Iris pigment epithelial cell (primary cell): Measurements from ENCODE around the gene PRRG4.
"Not testable (repeated sequence)": the region's sequence is repeated elsewhere in the genome, so short reads cannot be mapped to it uniquely, and the experiment has no call there.

ENCODE experiments used
- DNase-seq: peaks from one replicate; pipeline ENCODE4 v3.0.0-alpha.2; 2011; ENCODE audit warnings: low read depth

Gene PRRG4

DNA sequence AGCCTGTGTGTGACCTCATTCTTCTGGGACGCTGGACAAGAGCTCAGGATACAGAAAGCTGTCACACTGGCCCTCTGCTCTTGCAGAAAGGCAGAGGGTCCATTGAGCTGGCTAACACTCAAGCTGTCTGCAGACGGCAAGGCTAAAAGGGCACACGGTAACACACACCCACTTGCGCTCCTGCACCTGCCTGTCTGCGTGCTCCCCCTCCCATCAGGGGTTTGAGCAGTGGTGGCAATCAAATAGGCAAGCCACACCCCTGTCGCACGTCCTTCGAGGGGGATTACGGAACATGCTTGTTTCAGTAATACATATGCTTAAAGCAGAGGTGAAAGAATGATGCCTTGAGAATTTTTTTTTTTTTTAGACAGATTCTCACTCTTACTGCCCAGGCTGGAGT lies 55.8 kb downstream of the PRRG4 start:
- DNase-seq: no peak

- DNase-seq: no peak
Observed at GRCh38 chr11:32886180-32886579, 56.5 kb downstream of the PRRG4 start.

GRCh38 chr11:32887707-32888383 lies 58.1 kb downstream of the PRRG4 start:
- DNase-seq: not testable (repeated sequence)

DNA sequence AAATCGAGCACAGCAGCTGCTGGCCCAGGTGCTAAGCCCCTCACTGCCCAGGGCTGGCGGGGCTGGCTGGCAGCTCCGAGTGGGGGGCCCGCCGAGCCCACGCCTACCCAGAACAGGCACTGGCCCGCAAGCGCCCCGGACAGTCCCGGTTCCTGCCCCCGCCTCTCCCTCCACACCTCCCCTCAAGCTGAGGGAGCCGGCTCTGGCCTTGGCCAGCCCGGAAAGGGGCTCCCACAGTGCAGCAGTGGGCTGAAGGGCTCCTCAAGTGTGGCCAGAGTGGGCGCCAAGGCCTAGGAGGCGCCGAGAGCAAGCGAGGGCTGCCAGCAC lies 58.6 kb downstream of the PRRG4 start:
- not testable (repeated sequence) for DNase-seq

DNA sequence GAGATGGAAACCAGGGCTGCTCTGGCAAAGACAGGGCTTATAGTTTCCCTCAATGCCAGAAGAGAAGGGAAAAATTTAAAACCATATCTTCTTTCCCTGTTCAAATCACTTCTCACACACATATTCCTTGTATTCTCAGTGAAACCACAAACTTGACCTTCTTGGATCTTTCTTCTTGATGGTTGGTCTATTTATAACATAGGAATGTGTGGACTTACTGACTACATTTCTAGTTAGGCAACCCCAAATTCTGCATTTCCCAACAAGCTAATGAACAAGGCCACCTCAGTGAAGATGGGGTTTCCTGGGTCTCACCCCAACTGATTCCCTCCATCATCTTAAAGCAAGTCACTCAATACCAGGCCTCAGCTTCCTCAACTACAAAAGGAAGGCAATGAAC lies 59.1 kb downstream of the PRRG4 start:
- peak; percentile 81 for DNase-seq

DNA sequence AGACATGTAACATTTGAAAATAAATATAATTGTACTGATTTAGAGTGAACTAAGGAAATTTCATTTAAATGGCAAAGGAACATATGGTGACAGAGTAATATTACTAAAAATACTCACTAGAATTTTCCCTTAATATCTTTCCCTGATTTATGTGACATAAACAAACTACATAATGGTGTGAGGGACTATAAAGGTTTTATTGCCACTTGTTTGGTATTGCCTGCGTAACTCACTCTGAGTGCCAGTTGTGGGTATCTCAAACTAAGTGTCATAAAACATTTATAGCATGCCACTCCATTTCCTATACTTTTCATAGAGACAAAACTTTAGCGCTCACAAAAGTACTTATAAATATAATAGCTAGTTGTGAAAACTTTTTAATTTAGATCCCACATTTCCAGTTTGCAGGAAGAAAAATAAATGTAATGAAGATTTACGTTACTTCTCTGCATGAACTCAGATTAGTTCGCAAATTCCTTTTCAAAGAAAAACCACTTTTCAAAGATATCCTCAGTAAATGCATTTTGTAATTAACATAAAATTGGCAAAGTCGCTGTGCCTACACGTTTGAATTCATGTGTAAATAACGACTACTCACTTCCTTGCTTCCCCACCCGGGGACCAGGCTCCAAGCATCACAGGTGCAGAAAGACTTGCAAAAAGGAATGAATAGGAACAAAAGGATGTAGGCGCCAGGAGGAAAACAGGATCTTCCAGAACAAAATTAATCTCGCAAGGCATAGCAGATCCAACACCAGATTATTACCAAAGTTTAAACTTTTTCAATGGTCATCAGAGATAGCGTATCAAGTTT lies 61.3 kb downstream of the PRRG4 start:
- DNase-seq: no peak

- peak; percentile 16 for DNase-seq
Observed at GRCh38 chr11:32891657-32892354, 62.1 kb downstream of the PRRG4 start.

- DNase-seq: peak; percentile 57
Observed at GRCh38 chr11:32892355-32893092, 62.8 kb downstream of the PRRG4 start, which contains the start of gene QSER1. QSER1 (plus strand) TSS chr11:32892811; CDS start chr11:32893126, 315 bp downstream.

DNA sequence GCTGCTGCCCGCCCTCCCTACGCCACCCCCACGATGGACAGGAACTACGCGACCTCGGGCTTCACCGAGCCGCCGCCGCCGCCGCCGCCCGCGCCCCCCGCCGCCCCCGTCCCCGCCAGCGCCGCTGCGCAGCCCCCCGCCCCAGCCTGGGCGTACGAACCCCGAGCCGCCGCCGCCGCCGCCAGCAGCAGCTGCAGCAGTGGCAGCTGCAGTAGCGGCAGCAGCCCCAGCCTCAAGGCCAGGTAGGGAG lies 63.3 kb downstream of the PRRG4 start:
- DNase-seq: no peak

GRCh38 chr11:32893343-32894148 lies 63.8 kb downstream of the PRRG4 start:
- peak; percentile 44 for DNase-seq

- peak; percentile 93 for DNase-seq
Observed at GRCh38 chr11:32894149-32894827, 64.6 kb downstream of the PRRG4 start.

- DNase-seq: no peak
Observed at GRCh38 chr11:32894921-32895320, 65.2 kb downstream of the PRRG4 start.

DNA sequence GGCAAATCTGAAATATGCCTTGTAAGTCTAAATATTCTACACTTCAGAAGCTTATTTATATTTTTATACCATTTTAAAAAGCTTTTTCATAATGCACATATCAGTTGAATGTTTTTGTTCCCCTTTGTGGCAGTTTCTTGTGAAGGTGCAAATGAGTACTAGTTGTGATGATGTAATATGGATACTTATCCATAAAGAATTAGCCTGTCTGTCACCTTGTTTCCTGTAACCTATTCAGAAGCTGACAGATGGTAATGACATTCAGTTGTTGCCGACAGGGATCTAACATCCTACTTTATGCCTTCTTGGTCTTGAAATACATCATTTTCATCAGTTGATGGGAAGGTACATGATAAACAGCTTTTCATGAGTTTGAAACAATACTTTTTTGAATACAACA lies 65.7 kb downstream of the PRRG4 start:
- no peak for DNase-seq

GRCh38 chr11:32897103-32897502 lies 67.4 kb downstream of the PRRG4 start:
- no peak for DNase-seq

DNA sequence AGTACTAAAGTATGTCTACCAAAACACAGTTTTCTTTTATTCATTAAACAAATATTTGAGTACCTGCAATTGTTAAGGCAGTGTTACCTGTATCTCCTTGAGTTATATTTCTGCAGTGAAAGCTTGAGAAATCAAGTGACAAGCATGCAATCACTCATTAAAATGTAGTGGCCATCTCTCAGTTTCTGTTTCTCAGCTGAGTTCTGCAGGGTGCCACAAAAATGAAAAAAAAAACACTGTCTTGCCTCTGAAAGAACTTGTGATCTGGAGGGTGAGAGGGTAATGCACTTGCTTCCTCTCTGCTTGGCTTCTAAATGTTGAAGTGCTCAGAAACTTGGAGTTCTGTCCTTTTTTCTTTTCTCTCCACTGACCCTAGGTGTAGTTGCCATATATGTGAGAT lies 69.7 kb downstream of the PRRG4 start:
- no peak for DNase-seq

- DNase-seq: no peak
Observed at GRCh38 chr11:32902089-32902665, 72.5 kb downstream of the PRRG4 start.

DNA sequence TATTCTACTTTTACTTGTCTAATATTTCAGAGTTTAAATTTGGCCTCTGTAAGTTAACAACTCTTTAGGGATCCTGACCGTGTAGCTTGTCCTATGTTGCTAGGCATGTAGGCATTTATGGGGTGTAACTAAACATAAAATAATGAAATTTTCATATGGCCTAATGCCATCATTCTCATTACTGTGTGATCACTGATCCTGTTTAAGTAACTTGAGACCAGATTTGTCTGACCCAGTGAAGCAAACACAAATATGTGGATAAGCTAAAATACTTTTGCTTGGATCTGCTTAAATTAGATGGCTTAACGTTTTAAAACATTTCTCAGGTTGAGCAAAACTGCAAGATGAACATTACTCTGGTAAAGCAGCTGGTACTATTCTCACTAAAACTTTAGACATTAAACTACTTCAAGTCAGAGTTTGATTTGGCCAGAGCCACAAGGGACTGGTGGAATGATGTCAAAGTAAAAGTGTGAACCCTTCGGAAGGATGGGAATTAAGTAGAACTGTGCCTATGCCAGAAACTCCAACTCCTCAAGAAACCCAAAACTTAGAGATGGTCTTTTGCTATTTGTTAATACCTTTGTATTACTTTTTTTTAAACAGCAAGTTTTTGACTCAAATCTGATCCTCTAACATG lies 75.4 kb downstream of the PRRG4 start:
- DNase-seq: peak; percentile 56
